22Rv1 (cell line): ENCODE data around the gene NUP50.

Source experiments
- H3K27ac ChIP-seq: fragments of 450-650 bp; 2 replicates; pipeline ENCODE4 v1.5.1; 2017
- ZFX ChIP-seq: fragments of 450-650 bp; IDR thresholded peaks from 2 replicates; pipeline ENCODE4 v1.6.1; 2017; ENCODE audit warnings: antibody characterized with exemption, borderline replicate concordance
- TF ChIP-seq, protein P1 (sequence below): fragments of 450-650 bp; IDR thresholded peaks from 2 replicates; pipeline ENCODE4 v1.5.1; 2017; ENCODE audit warnings: mild to moderate bottlenecking

NUP50 gene

DNA sequence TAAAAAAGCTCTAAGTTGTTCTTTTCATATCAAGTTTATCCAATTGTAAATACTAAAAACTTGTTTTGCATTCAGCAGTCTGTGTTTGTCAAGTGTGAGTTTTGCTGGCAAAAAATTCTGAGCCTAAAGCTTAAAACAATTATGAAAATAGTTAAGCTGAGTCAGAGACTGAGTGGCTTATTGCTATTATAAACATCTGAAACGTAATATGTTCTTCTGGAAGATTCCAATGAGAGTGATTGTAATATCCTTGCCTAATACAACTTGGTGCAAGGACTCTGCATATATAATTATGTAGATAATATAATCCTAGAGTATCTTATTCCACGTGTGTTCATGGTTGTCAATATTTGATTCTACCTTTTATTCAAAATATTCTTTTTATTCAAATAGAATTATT lies 14.1 kb upstream of the NUP50 start:
- no peak overlapping the region for H3K27ac ChIP-seq
- TF ChIP-seq, protein P1, sequence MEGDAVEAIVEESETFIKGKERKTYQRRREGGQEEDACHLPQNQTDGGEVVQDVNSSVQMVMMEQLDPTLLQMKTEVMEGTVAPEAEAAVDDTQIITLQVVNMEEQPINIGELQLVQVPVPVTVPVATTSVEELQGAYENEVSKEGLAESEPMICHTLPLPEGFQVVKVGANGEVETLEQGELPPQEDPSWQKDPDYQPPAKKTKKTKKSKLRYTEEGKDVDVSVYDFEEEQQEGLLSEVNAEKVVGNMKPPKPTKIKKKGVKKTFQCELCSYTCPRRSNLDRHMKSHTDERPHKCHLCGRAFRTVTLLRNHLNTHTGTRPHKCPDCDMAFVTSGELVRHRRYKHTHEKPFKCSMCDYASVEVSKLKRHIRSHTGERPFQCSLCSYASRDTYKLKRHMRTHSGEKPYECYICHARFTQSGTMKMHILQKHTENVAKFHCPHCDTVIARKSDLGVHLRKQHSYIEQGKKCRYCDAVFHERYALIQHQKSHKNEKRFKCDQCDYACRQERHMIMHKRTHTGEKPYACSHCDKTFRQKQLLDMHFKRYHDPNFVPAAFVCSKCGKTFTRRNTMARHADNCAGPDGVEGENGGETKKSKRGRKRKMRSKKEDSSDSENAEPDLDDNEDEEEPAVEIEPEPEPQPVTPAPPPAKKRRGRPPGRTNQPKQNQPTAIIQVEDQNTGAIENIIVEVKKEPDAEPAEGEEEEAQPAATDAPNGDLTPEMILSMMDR, result no peak
- no peak for TF ChIP-seq ZFX

DNA sequence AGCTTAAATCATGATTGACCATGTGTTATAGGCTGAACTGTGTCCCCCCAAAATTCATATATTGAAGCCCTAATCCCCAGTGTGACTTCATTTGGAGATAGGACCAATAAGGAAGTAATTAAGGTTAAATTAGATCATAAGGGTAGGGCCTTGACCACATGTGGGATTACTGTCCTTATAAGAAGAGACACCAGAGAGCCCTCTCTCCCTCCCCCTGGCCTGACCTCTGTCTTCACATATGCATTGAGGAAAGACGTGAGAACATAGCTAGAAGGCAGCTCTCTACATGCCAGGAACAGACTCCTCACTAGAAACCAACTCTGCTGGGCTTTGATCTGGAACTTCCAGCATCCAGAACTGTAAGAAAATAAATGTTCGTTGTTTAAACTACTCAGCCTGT lies 13.6 kb upstream of the NUP50 start:
- no peak overlapping the region for H3K27ac ChIP-seq
- TF ChIP-seq, protein P1, result no peak
- no peak for TF ChIP-seq ZFX

DNA sequence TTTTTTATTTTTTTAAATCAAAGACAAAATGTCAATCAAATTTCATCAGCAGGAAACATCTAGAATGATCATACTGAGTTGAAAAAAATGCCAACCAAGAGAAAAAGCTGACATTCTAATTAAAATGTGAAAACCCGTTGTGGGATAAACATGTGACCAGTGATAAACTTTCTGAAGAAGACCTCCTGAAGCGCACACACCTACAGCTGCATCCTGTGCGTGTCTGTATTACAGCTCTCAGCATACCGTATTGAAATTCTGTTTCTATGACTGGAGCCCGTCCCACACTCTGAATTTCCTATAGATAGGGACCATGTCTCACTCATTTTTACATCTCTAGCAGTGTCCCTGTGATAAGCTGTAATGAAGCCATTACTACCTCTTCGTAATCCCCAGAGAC lies 12.2 kb upstream of the NUP50 start:
- no peak overlapping the region for H3K27ac ChIP-seq

DNA sequence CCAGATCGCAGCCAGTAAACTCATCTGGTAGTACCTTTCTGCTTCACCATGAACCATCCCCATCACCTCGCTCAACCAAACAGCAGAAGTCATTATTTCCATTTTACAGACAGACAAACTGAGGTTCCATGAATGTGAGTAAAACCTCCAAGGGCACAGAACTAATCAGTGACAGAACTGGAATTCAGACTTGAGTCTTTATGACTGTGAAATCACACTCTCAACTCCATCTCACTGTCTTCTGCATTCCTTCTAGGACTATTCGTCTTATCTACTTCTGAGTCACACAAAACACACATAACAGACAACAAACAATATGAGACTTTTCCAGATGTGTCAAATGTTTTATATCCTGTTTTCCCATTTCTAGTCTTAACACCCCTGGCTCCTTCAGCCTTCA lies 9.3 kb upstream of the NUP50 start:
- H3K27ac ChIP-seq, result no peak overlapping the region
- no peak for TF ChIP-seq ZFX
- TF ChIP-seq, protein P1, result no peak

More for the DNA sequence above, 12.2 kb upstream of the NUP50 start:
- no peak for TF ChIP-seq ZFX
- TF ChIP-seq, protein P1, result no peak

DNA sequence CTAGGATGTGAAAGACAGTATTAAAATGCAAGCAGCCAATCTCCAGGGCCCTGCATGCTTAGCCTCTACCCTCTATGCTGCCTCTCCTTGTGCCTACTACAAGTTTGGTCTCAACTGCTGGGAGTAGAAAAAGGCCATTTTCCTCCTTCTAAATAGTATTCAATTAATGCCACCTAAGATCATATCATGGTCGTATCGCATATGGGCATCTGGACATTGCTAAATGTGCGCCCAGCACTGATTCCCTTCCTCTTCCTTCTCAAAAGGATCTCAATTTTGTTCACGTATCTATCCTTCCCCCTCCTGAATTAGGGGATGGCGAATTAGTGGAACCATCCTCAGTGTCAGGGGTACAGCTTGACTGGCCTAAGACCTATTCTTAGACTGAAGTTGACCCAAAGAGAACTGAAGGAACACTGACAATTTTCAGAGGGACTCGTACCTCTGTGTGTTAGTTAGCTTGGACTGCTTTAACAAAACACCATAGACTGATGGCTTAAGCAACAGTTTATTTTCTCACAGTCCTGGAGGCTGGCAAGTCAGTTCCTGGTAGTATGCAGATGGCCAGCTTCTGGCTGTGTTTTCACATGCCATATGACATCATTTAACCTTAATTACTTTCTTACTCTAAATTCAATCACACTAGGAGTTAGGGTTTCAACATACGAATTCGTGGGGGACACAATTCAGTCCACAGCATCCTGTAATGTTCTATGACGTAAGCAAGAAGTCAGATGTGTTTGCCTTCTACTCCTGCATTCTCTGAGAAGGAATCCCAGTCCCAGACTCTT lies 8.5 kb upstream of the NUP50 start:
- H3K27ac ChIP-seq, result no peak overlapping the region
- TF ChIP-seq ZFX, result no peak
- TF ChIP-seq, protein P1, result no peak

DNA sequence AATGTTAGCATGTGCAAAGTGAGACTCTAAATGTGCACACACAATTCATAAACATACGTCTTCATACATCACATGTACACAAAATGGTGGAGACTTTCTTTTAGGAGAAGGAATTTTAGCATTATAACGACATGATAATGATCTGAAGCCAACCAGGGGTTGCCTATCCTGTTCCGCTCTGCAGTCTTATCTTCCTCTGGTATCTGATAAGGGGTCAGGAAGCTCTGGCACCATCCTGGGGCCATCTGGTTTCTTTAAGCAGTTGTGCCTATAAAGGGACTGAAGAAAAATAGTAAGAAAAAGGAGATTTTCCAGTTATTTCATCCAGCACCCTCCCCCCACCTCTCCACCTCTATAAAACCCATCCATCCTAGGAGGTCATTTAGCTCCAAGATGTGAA lies 5.8 kb upstream of the NUP50 start:
- no peak overlapping the region for H3K27ac ChIP-seq
- TF ChIP-seq, protein P1, result no peak
- TF ChIP-seq ZFX, result no peak

DNA sequence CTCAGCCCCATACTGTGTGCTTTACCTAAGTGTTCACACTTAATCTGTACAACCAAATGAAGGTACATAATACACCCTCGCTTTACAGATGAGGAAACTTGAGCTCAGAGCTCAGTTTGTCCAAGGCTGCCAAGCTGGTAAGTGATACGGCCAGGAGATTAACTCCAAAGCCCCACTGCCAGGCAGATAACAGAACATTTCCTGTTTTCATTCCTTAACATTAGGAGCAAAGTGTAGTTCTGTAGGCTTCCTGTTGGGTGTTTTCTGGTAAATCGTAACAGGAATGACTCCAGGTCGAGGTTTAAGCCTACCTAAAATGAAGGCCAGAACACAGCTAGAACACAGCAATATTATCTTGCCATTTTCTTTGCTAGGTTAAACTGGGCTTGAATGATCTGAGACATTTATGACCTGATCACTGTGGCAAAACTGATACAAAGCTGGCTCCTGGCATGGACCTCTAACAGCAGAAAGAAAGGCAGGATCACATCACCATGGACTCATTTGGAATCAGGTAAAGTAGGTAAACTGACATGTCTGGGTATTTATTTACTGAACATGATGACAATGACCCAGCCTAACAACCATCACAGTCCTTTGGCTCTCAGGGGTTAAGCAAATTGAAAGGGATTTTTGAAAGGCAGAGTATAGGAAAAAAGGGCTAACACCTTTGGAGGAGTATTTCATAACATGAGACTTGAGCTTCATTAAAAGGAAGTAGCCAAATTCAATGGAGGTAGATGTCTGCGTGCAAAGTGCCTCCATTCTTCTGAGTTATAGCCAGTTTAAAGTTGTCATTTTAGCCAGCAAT lies 3.9 kb upstream of the NUP50 start:
- no peak overlapping the region for H3K27ac ChIP-seq
- TF ChIP-seq ZFX, result no peak
- TF ChIP-seq, protein P1, result no peak
